HepG2 (cell line): ENCODE results near the gene DOHH. TPM values are rescaled to one million over a fixed set of nuclear protein-coding genes. Genes with fewer than 3 reads are reported as not detected.

Experiments used
- AGO1 ChIP-seq: fragments of 200-400 bp; formaldehyde crosslinking; IDR thresholded peaks from 2 replicates; pipeline ENCODE4 v1.6.1; 2017; ENCODE audit warnings: mild to moderate bottlenecking, low read depth, low read length, moderate library complexity; ENCODE audit not compliant: poor library complexity, severe bottlenecking
- EEA1 ChIP-seq: sonication (generic); formaldehyde crosslinking; IDR thresholded peaks from 2 replicates; pipeline ENCODE4 v1.5.1; 2020; ENCODE audit warnings: mild to moderate bottlenecking, missing genetic modification reagents, borderline replicate concordance
- EED ChIP-seq: sonication (generic); formaldehyde crosslinking; IDR thresholded peaks from 2 replicates; pipeline ENCODE4 v1.5.0; 2020; ENCODE audit warnings: mild to moderate bottlenecking, missing genetic modification reagents
- HDAC6 ChIP-seq: fragments of 200-600 bp; sonication (generic); IDR thresholded peaks from 2 replicates; pipeline ENCODE4 v1.7.0; 2017; ENCODE audit warnings: mild to moderate bottlenecking, antibody characterized with exemption, low read length, low read depth
- IRF2 ChIP-seq: IDR thresholded peaks from 2 replicates; pipeline ENCODE4 v1.6.1; 2018; ENCODE audit warnings: missing genetic modification reagents, missing compliant biosample characterization
- KDM5B ChIP-seq: sonication (generic); formaldehyde crosslinking; IDR thresholded peaks from 2 replicates; pipeline ENCODE4 v1.4.0; 2020; ENCODE audit warnings: missing genetic modification reagents, mild to moderate bottlenecking, borderline replicate concordance
- NR1H2 ChIP-seq: sonication (generic); formaldehyde crosslinking; IDR thresholded peaks from 2 replicates; pipeline ENCODE4 v1.8.1; 2022; ENCODE audit warnings: low read depth, missing genetic modification reagents, borderline replicate concordance
- NR2F6 ChIP-seq, 2 experiments: IDR thresholded peaks; 2 replicates each; pipeline ENCODE4 v1.6.1; 2016; ENCODE audit warnings: antibody characterized with exemption in 1 of 2, mild to moderate bottlenecking in 1 of 2
- PAX8 ChIP-seq: sonication (generic); formaldehyde crosslinking; IDR thresholded peaks from 2 replicates; pipeline ENCODE4 v1.8.0; 2022; ENCODE audit warnings: mild to moderate bottlenecking, missing genetic modification reagents, borderline replicate concordance
- PHF5A ChIP-seq: IDR thresholded peaks from one replicate; pipeline ENCODE4 v1.6.1; 2018; ENCODE audit warnings: low read depth, missing genetic modification reagents; ENCODE audit not compliant: unreplicated experiment
- POGZ ChIP-seq: sonication (generic); formaldehyde crosslinking; IDR thresholded peaks from 2 replicates; pipeline ENCODE4 v1.4.0; 2020; ENCODE audit warnings: mild to moderate bottlenecking, missing genetic modification reagents
- RBM39 ChIP-seq: fragments of 200-400 bp; formaldehyde crosslinking; IDR thresholded peaks from one replicate; pipeline ENCODE4 v1.6.1; 2018; ENCODE audit warnings: antibody characterized with exemption, mild to moderate bottlenecking, low read depth, low read length; ENCODE audit not compliant: poor library complexity, severe bottlenecking
- SCMH1 ChIP-seq: sonication (generic); formaldehyde crosslinking; IDR thresholded peaks from 2 replicates; pipeline ENCODE4 v1.9.0; 2021; ENCODE audit warnings: missing genetic modification reagents, mild to moderate bottlenecking, borderline replicate concordance
- SIX4 ChIP-seq: sonication (generic); formaldehyde crosslinking; IDR thresholded peaks from 2 replicates; pipeline ENCODE4 v1.4.0; 2020; ENCODE audit warnings: missing genetic modification reagents
- SOX13 ChIP-seq, 3 experiments: fragments of 450-650 bp in 1 of 3; sonication (generic) in 1 of 3; formaldehyde crosslinking in 1 of 3; IDR thresholded peaks in 2 of 3; conservative IDR thresholded peaks in 1 of 3; 2 replicates each; pipeline versions ENCODE4 v1.5.0 to v1.6.1; 2016 to 2020; ENCODE audit warnings: antibody characterized with exemption in 1 of 3, mild to moderate bottlenecking in 1 of 3, missing compliant biosample characterization in 1 of 3, missing genetic modification reagents in 1 of 3, moderate library complexity in 1 of 3
- SP140L ChIP-seq: sonication (generic); formaldehyde crosslinking; IDR thresholded peaks from 2 replicates; pipeline ENCODE4 v1.4.0; 2020; ENCODE audit warnings: missing genetic modification reagents, borderline replicate concordance
- THAP8 ChIP-seq: sonication (generic); formaldehyde crosslinking; IDR thresholded peaks from 2 replicates; pipeline ENCODE4 v1.5.1; 2020; ENCODE audit warnings: missing genetic modification reagents, mild to moderate bottlenecking, borderline replicate concordance
- U2AF2 ChIP-seq: fragments of 200-400 bp; formaldehyde crosslinking; IDR thresholded peaks from 2 replicates; pipeline ENCODE4 v1.6.1; 2017; ENCODE audit warnings: low read depth, mild to moderate bottlenecking, low read length
- ZKSCAN8 ChIP-seq: IDR thresholded peaks from 2 replicates; pipeline ENCODE4 v1.6.1; 2016; ENCODE audit warnings: borderline replicate concordance, missing genetic modification reagents, missing compliant biosample characterization
- ZNF205 ChIP-seq: IDR thresholded peaks from 2 replicates; pipeline ENCODE4 v1.6.1; 2018; ENCODE audit warnings: missing biosample characterization, missing genetic modification reagents
- ZNF256 ChIP-seq: sonication (generic); formaldehyde crosslinking; conservative IDR thresholded peaks from 2 replicates; pipeline ENCODE4 v1.4.0; 2020; ENCODE audit warnings: missing genetic modification reagents
- ZNF362 ChIP-seq: sonication (generic); formaldehyde crosslinking; IDR thresholded peaks from 2 replicates; pipeline ENCODE4 v1.4.0; 2020; ENCODE audit warnings: missing genetic modification reagents, mild to moderate bottlenecking, borderline replicate concordance
- ZNF530 ChIP-seq: sonication (generic); formaldehyde crosslinking; IDR thresholded peaks from 2 replicates; pipeline ENCODE4 v1.5.0; 2020; ENCODE audit warnings: low read depth, mild to moderate bottlenecking, missing genetic modification reagents
- ZNF614 ChIP-seq: IDR thresholded peaks from 2 replicates; pipeline ENCODE4 v1.6.1; 2018; ENCODE audit warnings: missing biosample characterization, missing genetic modification reagents, inconsistent platforms, borderline replicate concordance
- ZNF629 ChIP-seq: sonication (generic); formaldehyde crosslinking; conservative IDR thresholded peaks from 2 replicates; pipeline ENCODE4 v1.5.0; 2020; ENCODE audit warnings: missing genetic modification reagents
- ZNF775 ChIP-seq: sonication (generic); formaldehyde crosslinking; IDR thresholded peaks from 2 replicates; pipeline ENCODE4 v1.4.0; 2020; ENCODE audit warnings: missing genetic modification reagents, mild to moderate bottlenecking, moderate library complexity, borderline replicate concordance
- polyA plus RNA-seq, 8 experiments: library from polyadenylated mRNA; depleted of rRNA in 3 of 8; stranded (reverse) in 7 of 8; unstranded in 1 of 8; fragments of >200 nt; fragmentation: Illumina TruSeq in 4 of 8; extraction: Trizol in 4 of 8; gene quantifications; 2 replicates each; pipeline versions ENCODE4 v1.2.1 to v1.2.3, GENCODE V29; 2011 to 2016; ENCODE audit warnings: low read depth in 4 of 8, missing spikeins in 1 of 8, mixed read lengths in 1 of 8; ENCODE audit not compliant: insufficient read depth in 1 of 8
- total RNA-seq, 5 experiments: library from RNA; depleted of rRNA; stranded (reverse); fragments of >200 nt; fragmentation: Illumina TruSeq; extraction: Trizol; gene quantifications; 2 replicates each; pipeline ENCODE4 v1.2.3, GENCODE V29; 2016; ENCODE audit warnings: low read depth in 1 of 5
- TF ChIP-seq, protein P1 (sequence below): IDR thresholded peaks from 2 replicates; pipeline ENCODE4 v1.6.1; 2016; ENCODE audit warnings: low read depth, control low read depth

Gene DOHH
- total and polyA plus RNA-seq, 2 of the 13 experiments (the other 11 are each of a cell fraction or from before 2014, with no cell fraction given): 3.5 to 13.7 TPM

GRCh38 chr19:3505598-3506383 lies 5.3 kb upstream of the DOHH start, which contains the start of gene FZR1 (continued):
- TF ChIP-seq SP140L (CRISPR knock-in tag) (no peak), NR1H2 (CRISPR knock-in tag) (no peak), ZKSCAN8 (CRISPR knock-in tag) (no peak), KDM5B (CRISPR knock-in tag) (no peak; the same call in 1 of the 2 replicates), ZNF205 (CRISPR knock-in tag) (peak; percentile 13; the same call in 1 of the 2 replicates), EEA1 (CRISPR knock-in tag) (no peak), SIX4 (CRISPR knock-in tag) (no peak), SOX13 (IDR thresholded peaks at IDR 0.05) (no peak), SOX13 (CRISPR knock-in tag; conservative IDR thresholded peaks at IDR 0.05 in 1 of 2, IDR thresholded peaks at IDR 0.05 in 1 of 2) (no peak), PAX8 (CRISPR knock-in tag) (no peak), AGO1 (no peak), U2AF2 (peak; percentile 88; the same call in 1 of the 2 replicates), IRF2 (CRISPR knock-in tag) (peak; percentile 71), EED (CRISPR knock-in tag) (no peak), RBM39 (no peak), ZNF256 (CRISPR knock-in tag) (no peak), ZNF614 (CRISPR knock-in tag) (peak; percentile 69; the same call in 1 of the 2 replicates), ZNF530 (CRISPR knock-in tag) (no peak), HDAC6 (no peak), THAP8 (CRISPR knock-in tag) (no peak), SCMH1 (CRISPR knock-in tag) (no peak), PHF5A (CRISPR knock-in tag) (no peak), ZNF362 (no peak), POGZ (peak; percentile 47; the same call in 1 of the 2 replicates), NR2F6 (IDR thresholded peaks at IDR 0.05) (no peak), NR2F6 (CRISPR knock-in tag; IDR thresholded peaks at IDR 0.05) (peak; percentile 29; the same call in 1 of the 2 replicates), ZNF629 (CRISPR knock-in tag) (no peak), ZNF775 (CRISPR knock-in tag) (no peak)
- TF ChIP-seq, protein P1, sequence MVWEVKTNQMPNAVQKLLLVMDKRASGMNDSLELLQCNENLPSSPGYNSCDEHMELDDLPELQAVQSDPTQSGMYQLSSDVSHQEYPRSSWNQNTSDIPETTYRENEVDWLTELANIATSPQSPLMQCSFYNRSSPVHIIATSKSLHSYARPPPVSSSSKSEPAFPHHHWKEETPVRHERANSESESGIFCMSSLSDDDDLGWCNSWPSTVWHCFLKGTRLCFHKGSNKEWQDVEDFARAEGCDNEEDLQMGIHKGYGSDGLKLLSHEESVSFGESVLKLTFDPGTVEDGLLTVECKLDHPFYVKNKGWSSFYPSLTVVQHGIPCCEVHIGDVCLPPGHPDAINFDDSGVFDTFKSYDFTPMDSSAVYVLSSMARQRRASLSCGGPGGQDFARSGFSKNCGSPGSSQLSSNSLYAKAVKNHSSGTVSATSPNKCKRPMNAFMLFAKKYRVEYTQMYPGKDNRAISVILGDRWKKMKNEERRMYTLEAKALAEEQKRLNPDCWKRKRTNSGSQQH (CRISPR knock-in tag): 0 out of 2 replicates have a peak, but pooled peaks have one; percentile 31
